ENCODE measurements around the gene CHD5.

The CHD5 gene

GRCh38 chr1:6172549-6172948, 7.6 kb downstream of the CHD5 start:
- DNase-seq = no peak

- peak; percentile 73 for DNase-seq
Observed at GRCh38 chr1:6171548-6172124, 8.5 kb downstream of the CHD5 start.

- peak; percentile 65 for DNase-seq
Observed at GRCh38 chr1:6170742-6171201, 9.3 kb downstream of the CHD5 start.

- no peak for DNase-seq
Observed at GRCh38 chr1:6170116-6170741, 9.9 kb downstream of the CHD5 start.

- DNase-seq = no peak
Observed at GRCh38 chr1:6168947-6169586, 11.1 kb downstream of the CHD5 start.

- no peak for DNase-seq
Observed at GRCh38 chr1:6167391-6168303, 12.5 kb downstream of the CHD5 start.

GRCh38 chr1:6166655-6167390, 13.3 kb downstream of the CHD5 start:
- no peak for DNase-seq

- no peak for DNase-seq
Observed at GRCh38 chr1:6166221-6166620, 13.9 kb downstream of the CHD5 start.

- DNase-seq = no peak
Observed at GRCh38 chr1:6165441-6165985, 14.6 kb downstream of the CHD5 start.

GRCh38 chr1:6165027-6165426, 15.1 kb downstream of the CHD5 start:
- no peak for DNase-seq

GRCh38 chr1:6163973-6164617, 16.0 kb downstream of the CHD5 start:
- no peak for DNase-seq

- no peak for DNase-seq
Observed at GRCh38 chr1:6163191-6163972, 16.7 kb downstream of the CHD5 start.

GRCh38 chr1:6162773-6163172, 17.3 kb downstream of the CHD5 start:
- DNase-seq = no peak

- DNase-seq = no peak
Observed at GRCh38 chr1:6162341-6162740, 17.8 kb downstream of the CHD5 start.

GRCh38 chr1:6158181-6158580, 21.9 kb downstream of the CHD5 start:
- DNase-seq = no peak

- no peak for DNase-seq
Observed at GRCh38 chr1:6157528-6158174, 22.5 kb downstream of the CHD5 start.

- no peak for DNase-seq
Observed at GRCh38 chr1:6157132-6157527, 23.0 kb downstream of the CHD5 start.

- DNase-seq = peak; percentile 38
Observed at GRCh38 chr1:6154525-6155319, 25.4 kb downstream of the CHD5 start.

GRCh38 chr1:6152882-6153281, 27.2 kb downstream of the CHD5 start:
- no peak for DNase-seq

GRCh38 chr1:6152181-6152580, 27.9 kb downstream of the CHD5 start:
- DNase-seq = no peak
